Measurements from ENCODE around the gene BTG1.

Gene BTG1

GRCh38 chr12:92132288-92132687 lies 13.4 kb downstream of the BTG1 start:
- DNase-seq, result peak; percentile 24

GRCh38 chr12:92130999-92131398 lies 14.6 kb downstream of the BTG1 start:
- no peak for DNase-seq

- no peak for DNase-seq
These were observed 16.0 kb downstream of the BTG1 start for GRCh38 chr12:92129609-92130008.

GRCh38 chr12:92128612-92129011 lies 17.0 kb downstream of the BTG1 start:
- no peak for DNase-seq

GRCh38 chr12:92124689-92125029 lies 21.0 kb downstream of the BTG1 start:
- no peak for DNase-seq

- DNase-seq, result no peak
These were observed 21.6 kb downstream of the BTG1 start for GRCh38 chr12:92123780-92124688.

- no peak for DNase-seq
These were observed 22.5 kb downstream of the BTG1 start for GRCh38 chr12:92122941-92123779.

- no peak for DNase-seq
These were observed 23.8 kb downstream of the BTG1 start for GRCh38 chr12:92121826-92122225.

GRCh38 chr12:92118826-92119536 lies 26.7 kb downstream of the BTG1 start:
- DNase-seq, result no peak

GRCh38 chr12:92114834-92115233 lies 30.8 kb downstream of the BTG1 start:
- no peak for DNase-seq

GRCh38 chr12:92111256-92111655 lies 34.4 kb downstream of the BTG1 start:
- no peak for DNase-seq

GRCh38 chr12:92110083-92110640 lies 35.5 kb downstream of the BTG1 start:
- no peak for DNase-seq

- DNase-seq, result peak; percentile 21
These were observed 36.0 kb downstream of the BTG1 start for GRCh38 chr12:92109613-92110012.

GRCh38 chr12:92108651-92109050 lies 37.0 kb downstream of the BTG1 start:
- no peak for DNase-seq

- no peak for DNase-seq
These were observed 38.0 kb downstream of the BTG1 start for GRCh38 chr12:92107621-92108131.

- no peak for DNase-seq
These were observed 38.6 kb downstream of the BTG1 start for GRCh38 chr12:92107094-92107493.

- DNase-seq, result no peak
These were observed 40.0 kb downstream of the BTG1 start for GRCh38 chr12:92105676-92106075.

- DNase-seq, result no peak
These were observed 40.5 kb downstream of the BTG1 start for GRCh38 chr12:92105110-92105509.

GRCh38 chr12:92102606-92103005 lies 43.0 kb downstream of the BTG1 start:
- no peak for DNase-seq

- no peak for DNase-seq
These were observed 46.9 kb downstream of the BTG1 start for GRCh38 chr12:92098594-92099380.

GRCh38 chr12:92096346-92097136 lies 49.1 kb downstream of the BTG1 start:
- DNase-seq, result no peak
